Epithelial cell of prostate (primary cell): Measurements from ENCODE around the gene FAM20B.

Source experiments
- DNase-seq: peaks from one replicate; pipeline ENCODE4 v3.0.0-alpha.2; 2011; ENCODE audit warnings: low read depth, low spot score
- H3K27ac ChIP-seq: fragments of 450-650 bp; 2 replicates; pipeline ENCODE4 v1.5.1; 2017; ENCODE audit warnings: mild to moderate bottlenecking

The FAM20B gene

GRCh38 chr1:179043266-179043665, 17.6 kb downstream of the FAM20B start:
- H3K27ac ChIP-seq = no peak overlapping the region
- no peak for DNase-seq

GRCh38 chr1:179043907-179044306, 18.2 kb downstream of the FAM20B start:
- no peak for DNase-seq
- no peak overlapping the region for H3K27ac ChIP-seq

GRCh38 chr1:179046808-179047635, 21.3 kb downstream of the FAM20B start:
- no peak for DNase-seq
- no peak overlapping the region for H3K27ac ChIP-seq

GRCh38 chr1:179047636-179047997, 21.9 kb downstream of the FAM20B start:
- no peak overlapping the region for H3K27ac ChIP-seq
- no peak for DNase-seq

- DNase-seq = no peak
These were observed 22.8 kb downstream of the FAM20B start for GRCh38 chr1:179048339-179049124.

GRCh38 chr1:179052776-179053175, 27.1 kb downstream of the FAM20B start:
- no peak overlapping the region for H3K27ac ChIP-seq
- no peak for DNase-seq

More at GRCh38 chr1:179048339-179049124, 22.8 kb downstream of the FAM20B start:
- H3K27ac ChIP-seq = no peak overlapping the region

GRCh38 chr1:179053486-179053885, 27.8 kb downstream of the FAM20B start:
- H3K27ac ChIP-seq = no peak overlapping the region
- DNase-seq = no peak

- DNase-seq = no peak
These were observed 30.2 kb downstream of the FAM20B start for GRCh38 chr1:179055937-179056336.

GRCh38 chr1:179058487-179059483, 33.1 kb downstream of the FAM20B start:
- DNase-seq = no peak
- peak overlapping the region; percentile 68 for H3K27ac ChIP-seq

More at GRCh38 chr1:179055937-179056336, 30.2 kb downstream of the FAM20B start:
- H3K27ac ChIP-seq = no peak overlapping the region

- no peak for DNase-seq
- H3K27ac ChIP-seq = no peak overlapping the region
These were observed 35.9 kb downstream of the FAM20B start for GRCh38 chr1:179061360-179062282.

- DNase-seq = no peak
- no peak overlapping the region for H3K27ac ChIP-seq
These were observed 40.8 kb downstream of the FAM20B start for GRCh38 chr1:179066471-179066870.

- no peak overlapping the region for H3K27ac ChIP-seq
- no peak for DNase-seq
These were observed 51.7 kb downstream of the FAM20B start for GRCh38 chr1:179077396-179077795.

- DNase-seq = no peak
These were observed 53.5 kb downstream of the FAM20B start for GRCh38 chr1:179079113-179079761.

GRCh38 chr1:179080866-179081686, 55.4 kb downstream of the FAM20B start:
- H3K27ac ChIP-seq = peak overlapping the region; percentile 70
- no peak for DNase-seq

More at GRCh38 chr1:179079113-179079761, 53.5 kb downstream of the FAM20B start:
- H3K27ac ChIP-seq = no peak overlapping the region

GRCh38 chr1:179081687-179082332, 56.1 kb downstream of the FAM20B start, which contains the start of gene TOR3A:
TSS of gene TOR3A (plus strand) at chr1:179082070. CDS start at chr1:179082129, 59 bp downstream.
- peak within 1 kb of the TSS; percentile 70 for H3K27ac ChIP-seq
- DNase-seq = peak; percentile 16

GRCh38 chr1:179082333-179082998, 56.8 kb downstream of the FAM20B start:
- DNase-seq = no peak
- peak overlapping the region; percentile 70 for H3K27ac ChIP-seq

- H3K27ac ChIP-seq = peak overlapping the region; percentile 70
- no peak for DNase-seq
These were observed 57.3 kb downstream of the FAM20B start for GRCh38 chr1:179082999-179083335.
